ENCODE data around the gene NUPR1. TPM values are rescaled to one million over a fixed set of nuclear protein-coding genes. Genes with fewer than 3 reads are reported as not detected.

The NUPR1 gene
- total and polyA plus RNA-seq, 2 of the 13 experiments (the other 11 are each of a cell fraction or from before 2014, with no cell fraction given): 18.0 to 25.6 TPM

DNA sequence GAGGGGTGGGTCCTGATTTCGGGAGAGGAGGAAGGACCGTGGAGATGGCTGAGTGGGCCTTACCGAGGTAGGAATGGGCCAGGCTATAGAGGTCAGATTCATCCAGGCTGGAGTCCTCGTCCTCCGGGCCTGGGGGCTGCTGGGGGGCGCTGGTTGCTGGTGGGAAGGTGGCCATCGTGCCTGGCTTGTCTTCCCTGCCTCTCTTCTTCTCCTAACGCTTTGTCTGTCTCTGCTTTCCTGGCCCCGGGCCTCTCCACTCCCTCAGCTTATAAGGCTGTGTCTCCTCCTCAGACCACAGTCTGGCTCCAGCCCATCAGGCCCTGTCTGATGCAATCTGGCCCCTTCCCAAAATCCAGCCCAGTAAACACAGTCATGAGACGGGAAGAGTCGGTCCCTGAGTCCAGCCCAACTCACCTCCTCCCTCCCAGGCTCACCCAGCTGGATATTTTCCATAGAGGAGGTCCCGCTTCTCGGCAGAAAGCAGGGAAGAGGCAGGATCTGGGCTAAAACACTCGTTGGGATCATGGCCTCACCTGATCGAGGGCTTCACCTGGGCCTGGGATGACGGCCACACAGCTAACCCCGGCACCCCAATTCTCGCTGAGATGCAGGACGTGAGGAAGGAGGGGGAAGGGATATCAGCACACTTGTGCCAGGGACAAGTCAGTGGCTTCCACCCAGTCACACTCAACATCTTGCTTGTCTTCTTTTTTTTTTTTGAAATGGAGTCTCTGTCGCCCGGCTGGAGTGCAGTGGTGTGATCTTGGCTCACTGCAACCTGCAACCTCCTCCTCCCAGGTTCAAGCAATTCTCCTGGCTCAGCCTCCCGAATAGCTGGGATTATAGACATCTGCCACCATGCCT, at the start of gene NUPR1 (continued):
- TF ChIP-seq SATB2 (CRISPR knock-in tag; IDR thresholded peaks at IDR 0.05) (no peak; the same call in 1 of the 2 replicates), RBM22 (optimal IDR thresholded peaks at IDR 0.05; ENCODE audit: low read length) (no peak), ZFP36L1 (CRISPR knock-in tag; IDR thresholded peaks at IDR 0.05) (no peak)
- TF ChIP-seq, protein P1, sequence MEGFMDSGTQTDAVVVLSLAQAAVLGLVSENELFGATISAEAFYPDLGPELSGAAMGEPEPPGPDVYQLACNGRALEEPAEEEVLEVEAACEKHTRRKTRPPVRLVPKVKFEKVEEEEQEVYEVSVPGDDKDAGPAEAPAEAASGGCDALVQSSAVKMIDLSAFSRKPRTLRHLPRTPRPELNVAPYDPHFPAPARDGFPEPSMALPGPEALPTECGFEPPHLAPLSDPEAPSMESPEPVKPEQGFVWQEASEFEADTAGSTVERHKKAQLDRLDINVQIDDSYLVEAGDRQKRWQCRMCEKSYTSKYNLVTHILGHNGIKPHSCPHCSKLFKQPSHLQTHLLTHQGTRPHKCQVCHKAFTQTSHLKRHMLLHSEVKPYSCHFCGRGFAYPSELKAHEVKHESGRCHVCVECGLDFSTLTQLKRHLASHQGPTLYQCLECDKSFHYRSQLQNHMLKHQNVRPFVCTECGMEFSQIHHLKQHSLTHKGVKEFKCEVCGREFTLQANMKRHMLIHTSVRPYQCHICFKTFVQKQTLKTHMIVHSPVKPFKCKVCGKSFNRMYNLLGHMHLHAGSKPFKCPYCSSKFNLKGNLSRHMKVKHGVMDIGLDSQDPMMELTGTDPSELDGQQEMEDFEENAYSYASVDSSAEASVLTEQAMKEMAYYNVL (CRISPR knock-in tag; IDR thresholded peaks at IDR 0.05; ENCODE audit: borderline replicate concordance): no peak
- TF ChIP-seq, protein P2, sequence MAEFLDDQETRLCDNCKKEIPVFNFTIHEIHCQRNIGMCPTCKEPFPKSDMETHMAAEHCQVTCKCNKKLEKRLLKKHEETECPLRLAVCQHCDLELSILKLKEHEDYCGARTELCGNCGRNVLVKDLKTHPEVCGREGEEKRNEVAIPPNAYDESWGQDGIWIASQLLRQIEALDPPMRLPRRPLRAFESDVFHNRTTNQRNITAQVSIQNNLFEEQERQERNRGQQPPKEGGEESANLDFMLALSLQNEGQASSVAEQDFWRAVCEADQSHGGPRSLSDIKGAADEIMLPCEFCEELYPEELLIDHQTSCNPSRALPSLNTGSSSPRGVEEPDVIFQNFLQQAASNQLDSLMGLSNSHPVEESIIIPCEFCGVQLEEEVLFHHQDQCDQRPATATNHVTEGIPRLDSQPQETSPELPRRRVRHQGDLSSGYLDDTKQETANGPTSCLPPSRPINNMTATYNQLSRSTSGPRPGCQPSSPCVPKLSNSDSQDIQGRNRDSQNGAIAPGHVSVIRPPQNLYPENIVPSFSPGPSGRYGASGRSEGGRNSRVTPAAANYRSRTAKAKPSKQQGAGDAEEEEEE (CRISPR knock-in tag; IDR thresholded peaks at IDR 0.05; ENCODE audit: borderline replicate concordance): no peak
- TF ChIP-seq, protein P3, sequence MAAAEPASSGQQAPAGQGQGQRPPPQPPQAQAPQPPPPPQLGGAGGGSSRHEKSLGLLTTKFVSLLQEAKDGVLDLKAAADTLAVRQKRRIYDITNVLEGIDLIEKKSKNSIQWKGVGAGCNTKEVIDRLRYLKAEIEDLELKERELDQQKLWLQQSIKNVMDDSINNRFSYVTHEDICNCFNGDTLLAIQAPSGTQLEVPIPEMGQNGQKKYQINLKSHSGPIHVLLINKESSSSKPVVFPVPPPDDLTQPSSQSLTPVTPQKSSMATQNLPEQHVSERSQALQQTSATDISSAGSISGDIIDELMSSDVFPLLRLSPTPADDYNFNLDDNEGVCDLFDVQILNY (CRISPR knock-in tag; conservative IDR thresholded peaks at IDR 0.05): no peak

DNA sequence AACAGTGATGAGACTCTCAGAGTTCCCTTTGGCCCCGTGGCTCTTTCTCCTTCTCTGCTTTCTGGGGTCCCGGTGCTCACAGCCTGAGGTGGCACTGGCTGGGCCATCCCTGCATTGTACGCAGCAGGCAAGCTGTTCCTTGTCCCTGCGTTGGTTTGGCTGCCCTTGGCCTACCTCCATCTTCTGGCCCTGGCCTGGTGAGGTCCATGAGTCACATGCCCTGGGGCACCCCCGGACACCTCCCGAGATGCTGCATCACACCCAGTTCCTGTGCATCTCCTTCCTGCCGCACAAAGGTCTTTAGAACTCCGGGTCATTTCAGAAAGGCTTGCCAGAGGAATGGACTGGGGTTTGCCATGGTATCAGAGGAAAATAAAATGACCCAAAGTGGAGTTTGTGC, 48.6 kb upstream of the NUPR1 start:
- WGBS (ENCODE audit: low lambda C conversion rate): 95% methylated on average over 8 of the region's 8 CpGs
- Histone ChIP-seq H3K27me3 (ENCODE audit: control insufficient read depth in 1 of 2, insufficient read depth in 2 of 2, low read length in 2 of 2) (no peaks in the 10 kb centered on the region), H4K20me1 (ENCODE audit: insufficient read depth, low read length) (no peaks in the 10 kb centered on the region; the same call in 1 of the 2 replicates), H3K4me2 (ENCODE audit: low read depth, low read length) (no peak overlapping the region), H3K9ac (ENCODE audit: insufficient read depth, low read depth, low read length) (no peak overlapping the region), H2AFZ (ENCODE audit: low read length) (no peak overlapping the region), H3K4me1 (ENCODE audit: insufficient read depth, low read length) (no peaks in the 10 kb centered on the region), H3K9me3 (ENCODE audit: low read length) (no peaks in the 10 kb centered on the region), H3K36me3 (replicated peaks in 1 of 2; ENCODE audit: control insufficient read depth in 1 of 2, insufficient read depth in 2 of 2, low read length in 2 of 2) (peaks cover 32 to 65% of the 10 kb centered on the region in 2 experiments), H3K27ac (ENCODE audit: extremely low read length, insufficient read depth, low read length) (no peak overlapping the region), H3K79me2 (ENCODE audit: insufficient read depth, low read length) (no peaks in the 10 kb centered on the region), H3K4me3 (replicated peaks in 1 of 3; ENCODE audit: insufficient read depth in 1 of 3, low read depth in 2 of 3, low read length in 3 of 3) (no peak overlapping the region)
- in situ Hi-C loops (cut with HindIII; ENCODE audit: extremely low pct_ligation_motif_present, low pct_unique_long_range_greater_than_20kb) (no loop called here), intact Hi-C loops (cut with micrococcal nuclease; ENCODE audit: unreplicated experiment) (no loop called here)
- no peak for ATAC-seq
- no TSS peak for BruUV-seq (replicated peaks)
- no peak for FAIRE-seq
- POLR2A ChIA-PET: no interaction called here
- TF ChIP-seq HDAC2 (CRISPR knock-in tag; IDR thresholded peaks at IDR 0.05): no peak
- CTCF ChIA-PET (ENCODE audit: low intra/inter-chr PET ratio, low total read pairs): no interaction called here
- no peak for DNase-seq (ENCODE audit: low spot score)
